ENCODE results near the gene TMPRSS11E.
"Not testable (repeated sequence)": the region's sequence is repeated elsewhere in the genome, so short reads cannot be mapped to it uniquely, and the experiment has no call there.

DNA sequence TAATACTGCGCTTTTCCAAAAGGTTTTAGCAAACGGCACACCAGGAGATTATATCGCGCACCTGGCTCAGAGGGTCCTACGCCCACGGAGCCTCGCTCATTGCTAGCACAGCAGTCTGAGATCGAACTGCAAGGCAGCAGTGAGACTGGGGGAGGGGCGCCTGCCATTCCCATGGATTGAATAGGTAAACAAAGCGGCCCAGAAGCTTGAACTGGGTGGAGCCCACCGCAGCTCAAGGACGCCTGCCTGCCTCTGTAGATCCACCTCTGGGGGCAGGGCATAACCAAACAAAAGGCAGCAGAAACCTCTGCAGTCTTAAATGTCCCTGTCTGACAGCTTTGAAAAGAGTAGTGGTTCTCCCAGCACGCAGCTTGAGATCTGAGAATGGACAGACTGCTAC lies 95.5 kb downstream of the TMPRSS11E start:
- TF ChIP-seq CTCF, POLR2AphosphoS5, POLR2A (IDR thresholded peaks at IDR 0.05): not testable (repeated sequence)

Data from sigmoid colon (tissue), 4 donors.